Natural killer cell (primary cell): ENCODE results near the gene NPEPPS. TPM values are rescaled to one million over a fixed set of nuclear protein-coding genes. Genes with fewer than 3 reads are reported as not detected.

Experiments used
- ATAC-seq, 3 donors: fragments of 150-1000 bp in 2 of 3; fragments of 200-7000 bp in 1 of 3; cut with Tn5 transposase; 1 replicate in 1 of 3; 2 replicates in 2 of 3; pipeline ENCODE4 v1.10.0; 2021; ENCODE audit warnings: mild to moderate bottlenecking in 2 of 3, moderate library complexity in 2 of 3
- DNase-seq, 2 donors: peaks; one replicate each; pipeline versions ENCODE4 v3.0.0 to v3.0.0-alpha.2; 2013 to 2021; ENCODE audit warnings: mixed read lengths in 1 of 2
- H3K27ac ChIP-seq: one replicate; pipeline ENCODE4 v1.5.1; 2013; ENCODE audit warnings: mild to moderate bottlenecking, low read length
- H3K27me3 ChIP-seq: one replicate; pipeline ENCODE4 v1.6.1; 2013; ENCODE audit warnings: low read length; ENCODE audit not compliant: control insufficient read depth, insufficient read depth
- H3K36me3 ChIP-seq: one replicate; pipeline ENCODE4 v1.6.1; 2013; ENCODE audit warnings: low read length; ENCODE audit not compliant: control insufficient read depth, insufficient read depth
- H3K4me1 ChIP-seq: one replicate; pipeline ENCODE4 v1.6.1; 2013; ENCODE audit warnings: low read length; ENCODE audit not compliant: control insufficient read depth, insufficient read depth
- H3K4me3 ChIP-seq: one replicate; pipeline ENCODE4 v1.5.1; 2013; ENCODE audit warnings: low read length
- H3K9me3 ChIP-seq: one replicate; pipeline ENCODE4 v1.6.1; 2013; ENCODE audit warnings: low read length; ENCODE audit not compliant: control insufficient read depth, insufficient read depth
- H3K27ac Mint-ChIP-seq, 2 donors: one replicate each; pipeline ENCODE4 v1.8.0; 2022; ENCODE audit warnings: mild to moderate bottlenecking in 2 of 2, mixed read lengths in 2 of 2, moderate library complexity in 1 of 2
- H3K27me3 Mint-ChIP-seq, 2 donors: one replicate each; pipeline ENCODE4 v1.8.0; 2022; ENCODE audit warnings: low read depth in 2 of 2, mixed read lengths in 2 of 2
- H3K36me3 Mint-ChIP-seq: one replicate; pipeline ENCODE4 v1.8.0; 2022; ENCODE audit warnings: mixed read lengths
- H3K4me1 Mint-ChIP-seq, 2 donors: one replicate each; pipeline ENCODE4 v1.8.0; 2022; ENCODE audit warnings: mixed read lengths in 2 of 2
- H3K4me3 Mint-ChIP-seq: one replicate; pipeline ENCODE4 v1.8.0; 2022; ENCODE audit warnings: mild to moderate bottlenecking, moderate library complexity, mixed read lengths
- H3K9me3 Mint-ChIP-seq, 2 donors: one replicate each; pipeline ENCODE4 v1.8.0; 2022; ENCODE audit warnings: mixed read lengths in 2 of 2
- WGBS: methylation state at CpG from one replicate; pipeline ENCODE4 v1.1.7; 2013; ENCODE audit warnings: missing lambda C conversion rate; ENCODE audit not compliant: insufficient coverage; 5-methylcytosine and 5-hydroxymethylcytosine counted together
- intact Hi-C: fragments of 100-400 bp; cut with micrococcal nuclease; formaldehyde crosslinking; loops from one replicate; pipeline ENCODE4 v1.14.2; 2022
- total RNA-seq, 4 donors: library from RNA; stranded (reverse); fragments of 120-200 nt in 1 of 4; gene quantifications; one replicate each; pipeline versions ENCODE4 v1.2.3 to v1.2.4, GENCODE V29; 2013 to 2022
- TF ChIP-seq, protein P1 (sequence below): fragments of 200-600 bp; IDR thresholded peaks from one replicate; pipeline ENCODE4 v1.8.0; 2022; ENCODE audit warnings: antibody characterized with exemption

The NPEPPS gene
- total RNA-seq, 3 donors from 2014 or later (not counting 1 experiment from before 2014, with no cell fraction given): 139 to 168 (median 153) TPM

DNA sequence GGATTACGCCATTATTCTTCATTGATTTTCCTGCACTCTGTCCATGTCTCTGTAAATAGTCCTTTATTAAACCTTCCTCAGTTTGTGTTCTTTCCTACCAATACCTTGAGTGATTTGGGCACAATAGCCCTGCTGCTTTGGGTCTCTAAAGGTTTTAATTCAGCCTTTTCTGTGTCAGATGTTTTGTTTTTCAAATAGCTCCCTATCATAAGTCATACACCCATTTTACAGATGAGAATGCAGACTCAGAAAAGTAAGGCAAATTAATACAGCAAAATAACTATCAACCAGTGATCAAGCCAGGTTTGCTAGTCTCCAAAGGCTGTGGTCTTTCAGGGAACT is 93.8 kb downstream of the NPEPPS start:
- WGBS: 0% methylated on average over 1 of the region's 1 CpG
- TF ChIP-seq, protein P1, sequence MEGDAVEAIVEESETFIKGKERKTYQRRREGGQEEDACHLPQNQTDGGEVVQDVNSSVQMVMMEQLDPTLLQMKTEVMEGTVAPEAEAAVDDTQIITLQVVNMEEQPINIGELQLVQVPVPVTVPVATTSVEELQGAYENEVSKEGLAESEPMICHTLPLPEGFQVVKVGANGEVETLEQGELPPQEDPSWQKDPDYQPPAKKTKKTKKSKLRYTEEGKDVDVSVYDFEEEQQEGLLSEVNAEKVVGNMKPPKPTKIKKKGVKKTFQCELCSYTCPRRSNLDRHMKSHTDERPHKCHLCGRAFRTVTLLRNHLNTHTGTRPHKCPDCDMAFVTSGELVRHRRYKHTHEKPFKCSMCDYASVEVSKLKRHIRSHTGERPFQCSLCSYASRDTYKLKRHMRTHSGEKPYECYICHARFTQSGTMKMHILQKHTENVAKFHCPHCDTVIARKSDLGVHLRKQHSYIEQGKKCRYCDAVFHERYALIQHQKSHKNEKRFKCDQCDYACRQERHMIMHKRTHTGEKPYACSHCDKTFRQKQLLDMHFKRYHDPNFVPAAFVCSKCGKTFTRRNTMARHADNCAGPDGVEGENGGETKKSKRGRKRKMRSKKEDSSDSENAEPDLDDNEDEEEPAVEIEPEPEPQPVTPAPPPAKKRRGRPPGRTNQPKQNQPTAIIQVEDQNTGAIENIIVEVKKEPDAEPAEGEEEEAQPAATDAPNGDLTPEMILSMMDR: no peak
- ATAC-seq (no peak), DNase-seq (no peak)
- Mint-ChIP-seq H3K9me3 (no peaks in the 10 kb centered on the region), H3K4me1 (no peaks in the 10 kb centered on the region), H3K27ac (no peak overlapping the region), H3K4me3 (no peak overlapping the region), H3K36me3 (no peaks in the 10 kb centered on the region), H3K27me3 (no peaks in the 10 kb centered on the region)
- Histone ChIP-seq H3K27me3 (no peaks in the 10 kb centered on the region), H3K27ac (no peak overlapping the region), H3K9me3 (no peaks in the 10 kb centered on the region), H3K36me3 (peaks cover 27% of the 10 kb centered on the region), H3K4me3 (no peak overlapping the region), H3K4me1 (no peaks in the 10 kb centered on the region)
- intact Hi-C loops: no loop called here

- no peak overlapping the region for H3K27ac ChIP-seq
- no peaks in the 10 kb centered on the region for H3K27me3 Mint-ChIP-seq
- no peak overlapping the region for H3K27ac Mint-ChIP-seq
- H3K4me1 Mint-ChIP-seq: peaks cover 0 to 4% of the 10 kb centered on the region in 2 donors
- H3K27me3 ChIP-seq: no peaks in the 10 kb centered on the region
- no peak overlapping the region for H3K4me3 Mint-ChIP-seq
- no peaks in the 10 kb centered on the region for H3K4me1 ChIP-seq
- H3K36me3 ChIP-seq: peaks cover 6% of the 10 kb centered on the region
- intact Hi-C loops: no loop called here
- no peaks in the 10 kb centered on the region for H3K9me3 ChIP-seq
- TF ChIP-seq, protein P1: no peak
- 97% methylated on average over 8 of the region's 8 CpGs for WGBS
- no peak for ATAC-seq
- H3K9me3 Mint-ChIP-seq: no peaks in the 10 kb centered on the region
- H3K36me3 Mint-ChIP-seq: no peaks in the 10 kb centered on the region
- no peak overlapping the region for H3K4me3 ChIP-seq
- DNase-seq: no peak
These were observed 97.2 kb downstream of the NPEPPS start for GRCh38 chr17:47628014-47628566.

DNA sequence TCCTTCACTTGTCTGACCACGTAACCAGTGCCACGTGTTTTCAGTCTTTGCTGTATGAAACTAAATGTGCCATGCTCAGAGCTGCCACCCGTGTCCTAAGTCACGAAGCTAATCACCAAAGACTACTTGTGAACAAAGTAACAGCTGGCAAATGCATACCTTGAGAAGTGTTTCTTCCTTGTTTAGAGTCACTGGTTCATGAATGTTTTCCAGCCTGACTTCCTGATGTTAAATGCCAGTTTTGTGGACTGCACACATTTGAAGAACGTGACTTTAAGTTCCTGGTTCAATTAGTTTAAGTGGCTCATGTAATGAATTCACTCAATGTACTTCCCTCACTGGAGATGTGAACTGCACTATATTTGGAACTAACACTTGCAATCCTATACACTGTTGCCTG is 98.9 kb downstream of the NPEPPS start:
- H3K9me3 ChIP-seq: no peaks in the 10 kb centered on the region
- Mint-ChIP-seq H3K4me1 (peaks cover 7 to 14% of the 10 kb centered on the region in 2 donors), H3K36me3 (no peaks in the 10 kb centered on the region), H3K27me3 (no peaks in the 10 kb centered on the region), H3K27ac (no peak overlapping the region), H3K9me3 (no peaks in the 10 kb centered on the region), H3K4me3 (no peak overlapping the region)
- TF ChIP-seq, protein P1: no peak
- ATAC-seq: no peak
- H3K4me3 ChIP-seq: no peak overlapping the region
- peaks cover 6% of the 10 kb centered on the region for H3K4me1 ChIP-seq
- intact Hi-C loops: no loop called here
- H3K27ac ChIP-seq: no peak overlapping the region
- no peaks in the 10 kb centered on the region for H3K36me3 ChIP-seq
- DNase-seq: no peak
- no peaks in the 10 kb centered on the region for H3K27me3 ChIP-seq
- WGBS: 84% methylated on average over 5 of the region's 5 CpGs

DNA sequence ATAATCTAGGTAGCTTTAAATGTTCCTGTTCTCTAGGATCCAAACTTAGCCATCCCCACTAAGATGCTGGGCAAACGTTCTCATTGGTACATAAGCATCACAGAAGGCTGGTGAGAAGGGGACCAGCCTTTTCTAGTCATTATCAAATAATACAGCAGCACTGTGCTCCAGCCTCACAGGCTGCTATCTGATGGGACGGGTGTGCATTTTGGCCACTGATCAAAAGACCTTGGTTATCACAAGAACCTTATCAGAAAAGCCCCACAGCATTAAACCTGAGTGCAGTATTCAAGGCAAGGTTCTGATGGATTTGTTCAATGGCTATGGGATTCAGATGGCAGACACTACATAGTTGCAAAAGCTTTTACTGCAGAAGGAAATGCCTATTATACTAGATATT is 99.7 kb downstream of the NPEPPS start:
- intact Hi-C loops: no loop called here
- H3K4me1 ChIP-seq: peaks cover 13% of the 10 kb centered on the region
- H3K36me3 ChIP-seq: no peaks in the 10 kb centered on the region
- 85% methylated on average over 2 of the region's 2 CpGs for WGBS
- H3K27ac Mint-ChIP-seq: peak overlapping the region in 1 of 2 donors; percentile 5
- DNase-seq (no peak), ATAC-seq (no peak)
- no peaks in the 10 kb centered on the region for H3K27me3 Mint-ChIP-seq
- H3K4me3 Mint-ChIP-seq: no peak overlapping the region
- no peaks in the 10 kb centered on the region for H3K36me3 Mint-ChIP-seq
- no peak overlapping the region for H3K4me3 ChIP-seq
- TF ChIP-seq, protein P1: no peak
- H3K4me1 Mint-ChIP-seq: peaks cover 11 to 19% of the 10 kb centered on the region in 2 donors
- H3K9me3 Mint-ChIP-seq: no peaks in the 10 kb centered on the region
- no peaks in the 10 kb centered on the region for H3K27me3 ChIP-seq
- no peaks in the 10 kb centered on the region for H3K9me3 ChIP-seq
- H3K27ac ChIP-seq: no peak overlapping the region
